ENCODE measurements around the gene STAM. TPM values are rescaled to one million over a fixed set of nuclear protein-coding genes. Genes with fewer than 3 reads are reported as not detected.

STAM gene
- polyA plus RNA-seq, 1 of the 3 experiments (the other 2 are of a cell fraction): 19.1 TPM

GRCh38 chr10:17648243-17649035 lies 4.5 kb downstream of the STAM start:
- Histone ChIP-seq H3K9me2 (no peaks in the 10 kb centered on the region), H3K36me3 (replicated peaks in 1 of 2; ENCODE audit: control insufficient read depth in 1 of 2, insufficient read depth in 2 of 2, low read length in 1 of 2) (peaks cover 0 to 7% of the 10 kb centered on the region in 2 experiments), H3K9ac (no peak overlapping the region), H3K4me3 (ENCODE audit: low read depth in 2 of 2, low read length in 1 of 2) (no peak overlapping the region), H3K27me3 (ENCODE audit: insufficient read depth) (no peaks in the 10 kb centered on the region), H3F3A (replicated peaks; ENCODE audit: insufficient read depth) (peaks cover 34% of the 10 kb centered on the region), H3K4me2 (no peak overlapping the region), H3K79me2 (ENCODE audit: insufficient read depth) (peaks cover 94% of the 10 kb centered on the region), H3K4me1 (ENCODE audit: control insufficient read depth in 1 of 2, insufficient read depth in 2 of 2, low read depth in 1 of 2, low read length in 1 of 2) (peaks cover 11 to 27% of the 10 kb centered on the region in 2 experiments; a peak in 3 of 4 replicates), H4K20me1 (ENCODE audit: insufficient read depth) (no peaks in the 10 kb centered on the region; the same call in 1 of the 2 replicates), H2AFZ (ENCODE audit: low read depth) (no peak overlapping the region), H3K27ac (ENCODE audit: low read depth in 2 of 2, low read length in 1 of 2) (no peak overlapping the region), H3K9me3 (no peaks in the 10 kb centered on the region)
- ChIA-PET CTCF (interaction anchor here (0.8 to 1.7 kb wide), 4 partner anchors 8 to 94 kb away, joined by 3 to 6 read pairs (median 3); partner anchors contain the start of gene HACD1), POLR2A (no interaction called here)
- WGBS (ENCODE audit: low lambda C conversion rate): 93% methylated on average over 10 of the region's 10 CpGs
- DNase-seq: no peak
- TF ChIP-seq SMC3 (IDR thresholded peaks at IDR 0.05; ENCODE audit: low read depth, low read length) (no peak), JUND (IDR thresholded peaks at IDR 0.05) (no peak), NRF1 (IDR thresholded peaks at IDR 0.05; ENCODE audit: low read depth, low read length) (no peak), RFX5 (IDR thresholded peaks at IDR 0.05; ENCODE audit: low read length) (no peak)
- TF ChIP-seq, protein P1, sequence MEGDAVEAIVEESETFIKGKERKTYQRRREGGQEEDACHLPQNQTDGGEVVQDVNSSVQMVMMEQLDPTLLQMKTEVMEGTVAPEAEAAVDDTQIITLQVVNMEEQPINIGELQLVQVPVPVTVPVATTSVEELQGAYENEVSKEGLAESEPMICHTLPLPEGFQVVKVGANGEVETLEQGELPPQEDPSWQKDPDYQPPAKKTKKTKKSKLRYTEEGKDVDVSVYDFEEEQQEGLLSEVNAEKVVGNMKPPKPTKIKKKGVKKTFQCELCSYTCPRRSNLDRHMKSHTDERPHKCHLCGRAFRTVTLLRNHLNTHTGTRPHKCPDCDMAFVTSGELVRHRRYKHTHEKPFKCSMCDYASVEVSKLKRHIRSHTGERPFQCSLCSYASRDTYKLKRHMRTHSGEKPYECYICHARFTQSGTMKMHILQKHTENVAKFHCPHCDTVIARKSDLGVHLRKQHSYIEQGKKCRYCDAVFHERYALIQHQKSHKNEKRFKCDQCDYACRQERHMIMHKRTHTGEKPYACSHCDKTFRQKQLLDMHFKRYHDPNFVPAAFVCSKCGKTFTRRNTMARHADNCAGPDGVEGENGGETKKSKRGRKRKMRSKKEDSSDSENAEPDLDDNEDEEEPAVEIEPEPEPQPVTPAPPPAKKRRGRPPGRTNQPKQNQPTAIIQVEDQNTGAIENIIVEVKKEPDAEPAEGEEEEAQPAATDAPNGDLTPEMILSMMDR (IDR thresholded peaks at IDR 0.05): no peak

- CTCF ChIA-PET: interaction anchor here (1.0 kb wide), 1 partner anchor 13 kb away, joined by 3 read pairs; no protein-coding TSS in a partner anchor
- Histone ChIP-seq H3F3A (replicated peaks; ENCODE audit: insufficient read depth) (peaks cover 38% of the 10 kb centered on the region), H3K27ac (ENCODE audit: low read depth in 2 of 2, low read length in 1 of 2) (peak overlapping the region in 1 of 2 experiments; percentile 52; a peak in 1 of 4 replicates), H3K4me3 (ENCODE audit: low read depth in 2 of 2, low read length in 1 of 2) (no peak overlapping the region), H3K27me3 (ENCODE audit: insufficient read depth) (no peaks in the 10 kb centered on the region), H4K20me1 (ENCODE audit: insufficient read depth) (no peaks in the 10 kb centered on the region; the same call in 1 of the 2 replicates), H3K4me2 (no peak overlapping the region), H2AFZ (ENCODE audit: low read depth) (no peak overlapping the region), H3K9ac (no peak overlapping the region), H3K36me3 (replicated peaks in 1 of 2; ENCODE audit: control insufficient read depth in 1 of 2, insufficient read depth in 2 of 2, low read length in 1 of 2) (peaks cover 0 to 11% of the 10 kb centered on the region in 2 experiments), H3K9me3 (no peaks in the 10 kb centered on the region), H3K4me1 (ENCODE audit: control insufficient read depth in 1 of 2, insufficient read depth in 2 of 2, low read depth in 1 of 2, low read length in 1 of 2) (peaks cover 11 to 27% of the 10 kb centered on the region in 2 experiments; a peak in 3 of 4 replicates), H3K9me2 (no peaks in the 10 kb centered on the region), H3K79me2 (ENCODE audit: insufficient read depth) (peaks cover 100% of the 10 kb centered on the region)
- no peak for DNase-seq
- POLR2A ChIA-PET: no interaction called here
- WGBS (ENCODE audit: low lambda C conversion rate): 94% methylated on average over 4 of the region's 4 CpGs
- TF ChIP-seq SMC3 (IDR thresholded peaks at IDR 0.05; ENCODE audit: low read depth, low read length) (no peak), JUND (IDR thresholded peaks at IDR 0.05) (no peak), RCOR1 (IDR thresholded peaks at IDR 0.05; ENCODE audit: low read length) (no peak), NFIC (IDR thresholded peaks at IDR 0.05; ENCODE audit: borderline replicate concordance) (no peak), RFX5 (IDR thresholded peaks at IDR 0.05; ENCODE audit: low read length) (no peak), MAX (IDR thresholded peaks at IDR 0.05; ENCODE audit: low read depth) (no peak), FOXM1 (IDR thresholded peaks at IDR 0.05; ENCODE audit: low read depth) (no peak), YY1 (IDR thresholded peaks at IDR 0.05; ENCODE audit: low read depth) (no peak), GATA2 (CRISPR knock-in tag; IDR thresholded peaks at IDR 0.05) (no peak), MEF2A (IDR thresholded peaks at IDR 0.05; ENCODE audit: borderline replicate concordance, low read depth) (no peak)
- TF ChIP-seq, protein P2, sequence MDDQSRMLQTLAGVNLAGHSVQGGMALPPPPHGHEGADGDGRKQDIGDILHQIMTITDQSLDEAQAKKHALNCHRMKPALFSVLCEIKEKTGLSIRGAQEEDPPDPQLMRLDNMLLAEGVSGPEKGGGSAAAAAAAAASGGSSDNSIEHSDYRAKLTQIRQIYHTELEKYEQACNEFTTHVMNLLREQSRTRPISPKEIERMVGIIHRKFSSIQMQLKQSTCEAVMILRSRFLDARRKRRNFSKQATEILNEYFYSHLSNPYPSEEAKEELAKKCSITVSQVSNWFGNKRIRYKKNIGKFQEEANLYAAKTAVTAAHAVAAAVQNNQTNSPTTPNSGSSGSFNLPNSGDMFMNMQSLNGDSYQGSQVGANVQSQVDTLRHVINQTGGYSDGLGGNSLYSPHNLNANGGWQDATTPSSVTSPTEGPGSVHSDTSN (IDR thresholded peaks at IDR 0.05): no peak
- TF ChIP-seq, protein P3, sequence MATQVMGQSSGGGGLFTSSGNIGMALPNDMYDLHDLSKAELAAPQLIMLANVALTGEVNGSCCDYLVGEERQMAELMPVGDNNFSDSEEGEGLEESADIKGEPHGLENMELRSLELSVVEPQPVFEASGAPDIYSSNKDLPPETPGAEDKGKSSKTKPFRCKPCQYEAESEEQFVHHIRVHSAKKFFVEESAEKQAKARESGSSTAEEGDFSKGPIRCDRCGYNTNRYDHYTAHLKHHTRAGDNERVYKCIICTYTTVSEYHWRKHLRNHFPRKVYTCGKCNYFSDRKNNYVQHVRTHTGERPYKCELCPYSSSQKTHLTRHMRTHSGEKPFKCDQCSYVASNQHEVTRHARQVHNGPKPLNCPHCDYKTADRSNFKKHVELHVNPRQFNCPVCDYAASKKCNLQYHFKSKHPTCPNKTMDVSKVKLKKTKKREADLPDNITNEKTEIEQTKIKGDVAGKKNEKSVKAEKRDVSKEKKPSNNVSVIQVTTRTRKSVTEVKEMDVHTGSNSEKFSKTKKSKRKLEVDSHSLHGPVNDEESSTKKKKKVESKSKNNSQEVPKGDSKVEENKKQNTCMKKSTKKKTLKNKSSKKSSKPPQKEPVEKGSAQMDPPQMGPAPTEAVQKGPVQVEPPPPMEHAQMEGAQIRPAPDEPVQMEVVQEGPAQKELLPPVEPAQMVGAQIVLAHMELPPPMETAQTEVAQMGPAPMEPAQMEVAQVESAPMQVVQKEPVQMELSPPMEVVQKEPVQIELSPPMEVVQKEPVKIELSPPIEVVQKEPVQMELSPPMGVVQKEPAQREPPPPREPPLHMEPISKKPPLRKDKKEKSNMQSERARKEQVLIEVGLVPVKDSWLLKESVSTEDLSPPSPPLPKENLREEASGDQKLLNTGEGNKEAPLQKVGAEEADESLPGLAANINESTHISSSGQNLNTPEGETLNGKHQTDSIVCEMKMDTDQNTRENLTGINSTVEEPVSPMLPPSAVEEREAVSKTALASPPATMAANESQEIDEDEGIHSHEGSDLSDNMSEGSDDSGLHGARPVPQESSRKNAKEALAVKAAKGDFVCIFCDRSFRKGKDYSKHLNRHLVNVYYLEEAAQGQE (IDR thresholded peaks at IDR 0.05; ENCODE audit: low read depth, low read length): no peak
- TF ChIP-seq, protein P4, sequence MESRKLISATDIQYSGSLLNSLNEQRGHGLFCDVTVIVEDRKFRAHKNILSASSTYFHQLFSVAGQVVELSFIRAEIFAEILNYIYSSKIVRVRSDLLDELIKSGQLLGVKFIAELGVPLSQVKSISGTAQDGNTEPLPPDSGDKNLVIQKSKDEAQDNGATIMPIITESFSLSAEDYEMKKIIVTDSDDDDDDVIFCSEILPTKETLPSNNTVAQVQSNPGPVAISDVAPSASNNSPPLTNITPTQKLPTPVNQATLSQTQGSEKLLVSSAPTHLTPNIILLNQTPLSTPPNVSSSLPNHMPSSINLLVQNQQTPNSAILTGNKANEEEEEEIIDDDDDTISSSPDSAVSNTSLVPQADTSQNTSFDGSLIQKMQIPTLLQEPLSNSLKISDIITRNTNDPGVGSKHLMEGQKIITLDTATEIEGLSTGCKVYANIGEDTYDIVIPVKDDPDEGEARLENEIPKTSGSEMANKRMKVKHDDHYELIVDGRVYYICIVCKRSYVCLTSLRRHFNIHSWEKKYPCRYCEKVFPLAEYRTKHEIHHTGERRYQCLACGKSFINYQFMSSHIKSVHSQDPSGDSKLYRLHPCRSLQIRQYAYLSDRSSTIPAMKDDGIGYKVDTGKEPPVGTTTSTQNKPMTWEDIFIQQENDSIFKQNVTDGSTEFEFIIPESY (IDR thresholded peaks at IDR 0.05; ENCODE audit: borderline replicate concordance, low read depth): no peak
- TF ChIP-seq, protein P5, sequence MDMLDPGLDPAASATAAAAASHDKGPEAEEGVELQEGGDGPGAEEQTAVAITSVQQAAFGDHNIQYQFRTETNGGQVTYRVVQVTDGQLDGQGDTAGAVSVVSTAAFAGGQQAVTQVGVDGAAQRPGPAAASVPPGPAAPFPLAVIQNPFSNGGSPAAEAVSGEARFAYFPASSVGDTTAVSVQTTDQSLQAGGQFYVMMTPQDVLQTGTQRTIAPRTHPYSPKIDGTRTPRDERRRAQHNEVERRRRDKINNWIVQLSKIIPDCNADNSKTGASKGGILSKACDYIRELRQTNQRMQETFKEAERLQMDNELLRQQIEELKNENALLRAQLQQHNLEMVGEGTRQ (IDR thresholded peaks at IDR 0.05; ENCODE audit: borderline replicate concordance, low read depth, low read length): no peak
Measured at GRCh38 chr10:17649052-17649451, 5.1 kb downstream of the STAM start.

Data from SK-N-SH (cell line).